Measurements from ENCODE around the gene LRRC47. TPM values are rescaled to one million over a fixed set of nuclear protein-coding genes. Genes with fewer than 3 reads are reported as not detected.
"Not testable (repeated sequence)": the region's sequence is repeated elsewhere in the genome, so short reads cannot be mapped to it uniquely, and the experiment has no call there.

LRRC47 gene
- total RNA-seq, 1 donor from 2014 or later = 37.9 TPM

DNA sequence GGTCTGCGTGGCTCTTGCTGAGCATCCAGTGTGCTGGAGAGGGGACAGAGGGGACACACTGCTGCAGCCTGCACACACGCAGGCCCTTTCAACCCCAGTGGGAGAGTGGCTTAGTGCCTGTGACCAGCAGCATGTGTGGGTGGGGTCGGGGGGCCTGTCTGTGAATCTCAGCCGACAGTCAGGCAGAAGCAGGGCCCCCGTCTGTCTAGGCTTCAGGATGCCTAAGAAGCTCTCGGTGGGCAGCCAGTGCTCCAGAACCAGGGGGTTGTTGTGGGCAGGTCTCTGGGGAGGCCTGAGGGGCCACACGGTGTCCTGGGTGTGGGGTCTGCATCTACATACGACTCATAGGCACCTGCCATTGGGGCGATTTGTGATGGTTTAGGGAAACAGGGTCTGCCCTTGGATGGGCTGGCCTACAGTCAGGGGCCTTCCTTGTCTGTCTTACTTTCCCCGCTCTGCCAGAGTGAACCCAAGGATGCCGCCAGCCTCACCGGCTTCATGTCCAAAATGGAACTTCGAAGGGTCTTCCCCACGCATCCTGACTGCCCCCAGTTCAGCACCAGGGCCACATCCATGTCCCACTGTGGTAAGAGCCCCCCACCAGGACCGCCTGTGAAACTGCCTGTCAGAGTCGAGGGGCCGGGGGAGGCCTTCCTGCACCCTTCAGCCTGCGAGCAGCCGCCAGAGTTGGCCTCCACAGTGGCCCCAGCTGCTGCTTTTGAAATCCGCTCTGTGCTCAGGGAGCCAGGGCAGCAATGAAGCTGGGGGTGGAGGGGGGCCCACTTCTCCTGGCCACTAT, 42.4 kb downstream of the LRRC47 start:
- DNase-seq (ENCODE audit: low read depth) (no peak), FAIRE-seq (no peak)
- peaks cover 2% of the 10 kb centered on the region for H3K27me3 ChIP-seq (ENCODE audit: control insufficient read depth, insufficient read depth, low read length)
- no peak overlapping the region for H3K4me3 ChIP-seq (ENCODE audit: low read depth, low read length)
- H3K36me3 ChIP-seq (ENCODE audit: control insufficient read depth, insufficient read depth, low read length) = no peaks in the 10 kb centered on the region
- TF ChIP-seq, protein P1, sequence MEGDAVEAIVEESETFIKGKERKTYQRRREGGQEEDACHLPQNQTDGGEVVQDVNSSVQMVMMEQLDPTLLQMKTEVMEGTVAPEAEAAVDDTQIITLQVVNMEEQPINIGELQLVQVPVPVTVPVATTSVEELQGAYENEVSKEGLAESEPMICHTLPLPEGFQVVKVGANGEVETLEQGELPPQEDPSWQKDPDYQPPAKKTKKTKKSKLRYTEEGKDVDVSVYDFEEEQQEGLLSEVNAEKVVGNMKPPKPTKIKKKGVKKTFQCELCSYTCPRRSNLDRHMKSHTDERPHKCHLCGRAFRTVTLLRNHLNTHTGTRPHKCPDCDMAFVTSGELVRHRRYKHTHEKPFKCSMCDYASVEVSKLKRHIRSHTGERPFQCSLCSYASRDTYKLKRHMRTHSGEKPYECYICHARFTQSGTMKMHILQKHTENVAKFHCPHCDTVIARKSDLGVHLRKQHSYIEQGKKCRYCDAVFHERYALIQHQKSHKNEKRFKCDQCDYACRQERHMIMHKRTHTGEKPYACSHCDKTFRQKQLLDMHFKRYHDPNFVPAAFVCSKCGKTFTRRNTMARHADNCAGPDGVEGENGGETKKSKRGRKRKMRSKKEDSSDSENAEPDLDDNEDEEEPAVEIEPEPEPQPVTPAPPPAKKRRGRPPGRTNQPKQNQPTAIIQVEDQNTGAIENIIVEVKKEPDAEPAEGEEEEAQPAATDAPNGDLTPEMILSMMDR (IDR thresholded peaks at IDR 0.05; ENCODE audit: insufficient read depth, low read length, severe bottlenecking) = no peak

DNA sequence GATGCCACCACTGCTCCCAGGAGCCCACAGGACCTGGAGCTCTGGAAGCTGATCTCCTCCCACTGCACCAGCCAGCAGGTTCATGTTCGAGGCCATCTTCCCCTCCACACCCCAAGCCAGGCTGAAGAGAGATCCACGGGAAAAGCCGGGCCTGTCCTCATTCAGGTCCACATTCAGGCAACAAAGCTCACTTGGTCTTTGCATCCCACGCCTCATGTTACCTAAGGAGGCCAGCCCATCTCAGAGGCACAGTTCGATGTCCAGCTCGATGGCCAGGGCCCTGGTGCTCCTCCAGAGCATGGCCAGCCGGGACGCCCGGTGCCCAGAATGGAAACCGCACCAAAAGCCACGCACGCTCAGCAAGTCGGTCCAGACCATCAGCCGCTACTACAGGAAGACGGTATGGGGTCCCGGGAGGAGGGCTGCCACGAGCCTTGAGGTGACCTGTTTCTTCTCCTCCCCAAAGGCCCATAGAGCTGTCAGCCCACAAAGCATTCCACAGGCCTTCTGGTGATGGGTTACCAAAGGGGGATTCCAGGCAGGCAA, 43.8 kb downstream of the LRRC47 start, which contains the start of gene CCDC27:
TSS of gene CCDC27 (plus strand) at position 51 of the 546 bp plus-strand sequence. CDS start at position 83, 32 bp downstream.
- Histone ChIP-seq H3K27me3 (ENCODE audit: control insufficient read depth, insufficient read depth, low read length) (peaks cover 2% of the 10 kb centered on the region), H3K36me3 (ENCODE audit: control insufficient read depth, insufficient read depth, low read length) (no peaks in the 10 kb centered on the region), H3K4me3 (ENCODE audit: low read depth, low read length) (no peak within 1 kb of the TSS)
- no peak for FAIRE-seq
- TF ChIP-seq, protein P1 (IDR thresholded peaks at IDR 0.05; ENCODE audit: insufficient read depth, low read length, severe bottlenecking) = no peak
- no peak for DNase-seq (ENCODE audit: low read depth)

- DNase-seq (ENCODE audit: low read depth) (no peak), FAIRE-seq (no peak)
- Histone ChIP-seq H3K4me3 (ENCODE audit: low read depth, low read length) (no peak overlapping the region), H3K27me3 (ENCODE audit: control insufficient read depth, insufficient read depth, low read length) (peaks cover 2% of the 10 kb centered on the region), H3K36me3 (ENCODE audit: control insufficient read depth, insufficient read depth, low read length) (no peaks in the 10 kb centered on the region)
- TF ChIP-seq, protein P1 (IDR thresholded peaks at IDR 0.05; ENCODE audit: insufficient read depth, low read length, severe bottlenecking) = no peak
These were observed 45.6 kb downstream of the LRRC47 start for GRCh38 chr1:3750741-3751140.

- H3K4me3 ChIP-seq (ENCODE audit: low read depth, low read length) = no peak overlapping the region
- no peak for FAIRE-seq
- TF ChIP-seq, protein P1 (IDR thresholded peaks at IDR 0.05; ENCODE audit: insufficient read depth, low read length, severe bottlenecking) = no peak
- H3K27me3 ChIP-seq (ENCODE audit: control insufficient read depth, insufficient read depth, low read length) = peaks cover 2% of the 10 kb centered on the region
- DNase-seq (ENCODE audit: low read depth) = no peak
- peaks cover 3% of the 10 kb centered on the region for H3K36me3 ChIP-seq (ENCODE audit: control insufficient read depth, insufficient read depth, low read length)
These were observed 46.8 kb downstream of the LRRC47 start for GRCh38 chr1:3749512-3749911.

GRCh38 chr1:3748316-3748900, 47.9 kb downstream of the LRRC47 start:
- not testable (repeated sequence) for H3K27me3 ChIP-seq (ENCODE audit: control insufficient read depth, insufficient read depth, low read length); H3K4me3 ChIP-seq (ENCODE audit: low read depth, low read length); DNase-seq (ENCODE audit: low read depth); FAIRE-seq; H3K36me3 ChIP-seq (ENCODE audit: control insufficient read depth, insufficient read depth, low read length)

GRCh38 chr1:3747903-3748302, 48.4 kb downstream of the LRRC47 start:
- H3K36me3 ChIP-seq (ENCODE audit: control insufficient read depth, insufficient read depth, low read length) = peaks cover 4% of the 10 kb centered on the region
- TF ChIP-seq, protein P1 (IDR thresholded peaks at IDR 0.05; ENCODE audit: insufficient read depth, low read length, severe bottlenecking) = no peak
- no peak for DNase-seq (ENCODE audit: low read depth)
- H3K27me3 ChIP-seq (ENCODE audit: control insufficient read depth, insufficient read depth, low read length) = peaks cover 2% of the 10 kb centered on the region
- no peak for FAIRE-seq
- peak overlapping the region; percentile 55 for H3K4me3 ChIP-seq (ENCODE audit: low read depth, low read length)
